ENCODE data around the gene FKBP5. TPM values are rescaled to one million over a fixed set of nuclear protein-coding genes. Genes with fewer than 3 reads are reported as not detected.

Gene FKBP5
- polyA plus RNA-seq, 3 donors from 2014 or later = 26.1 to 99.0 (median 29.3) TPM

DNA sequence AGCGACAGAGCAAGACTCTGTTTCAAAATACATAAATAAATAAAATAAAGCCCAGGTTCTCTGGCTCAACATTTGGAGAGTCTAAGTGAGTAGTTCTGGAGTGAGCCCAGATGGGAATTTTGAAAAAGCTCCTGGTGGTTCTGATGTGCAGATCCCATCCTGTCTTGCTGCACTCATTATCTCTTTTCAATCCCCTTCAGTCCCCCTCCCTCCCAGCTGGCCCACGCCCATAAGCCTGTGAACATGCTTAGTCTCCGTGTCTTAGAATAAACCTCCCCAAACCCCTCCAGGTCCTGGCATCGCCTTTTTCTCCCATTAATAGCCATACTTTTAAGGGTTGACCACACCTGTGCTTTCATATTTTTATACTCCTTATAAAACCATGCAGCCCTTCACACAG is 156.6 kb downstream of the FKBP5 start:
- Mint-ChIP-seq H3K9me3 (no peaks in the 10 kb centered on the region), H3K4me1 (peaks cover 7 to 9% of the 10 kb centered on the region in 2 donors)
- DNase-seq = no peak

DNA sequence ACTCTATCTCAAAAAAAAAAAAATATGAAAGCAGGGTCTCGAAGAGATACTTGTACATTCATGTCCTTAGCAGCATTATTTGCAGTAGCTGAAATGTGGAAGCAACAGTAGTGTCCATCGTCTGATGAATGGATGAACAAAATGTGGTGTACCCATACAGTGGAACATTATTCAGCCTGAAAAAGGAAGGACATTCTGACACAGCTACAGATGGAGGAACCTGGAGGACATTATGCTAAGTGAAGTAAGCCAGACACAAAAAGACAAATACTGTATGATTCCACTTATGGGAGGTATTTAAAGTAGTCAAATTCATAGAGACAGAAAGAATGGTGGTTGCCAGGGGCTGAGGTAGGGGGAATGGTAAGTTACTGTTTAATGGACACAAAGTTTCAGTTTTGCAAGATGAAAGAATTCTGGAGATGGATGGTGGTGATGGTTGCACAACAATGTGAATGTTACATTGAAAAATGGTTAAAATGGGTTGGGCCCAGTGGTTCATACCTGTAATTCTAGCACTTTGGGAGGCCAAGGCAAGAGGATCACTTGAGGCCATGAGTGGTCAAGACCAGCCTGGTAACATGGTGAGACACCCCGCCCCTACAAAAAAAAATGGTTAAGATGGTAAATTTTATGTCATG is 164.2 kb downstream of the FKBP5 start:
- Mint-ChIP-seq H3K9me3 (no peaks in the 10 kb centered on the region), H3K4me3 (peak overlapping the region in 3 of 5 donors; percentile 1 to 86 (median 79)), H3K4me1 (peaks cover 49 to 52% of the 10 kb centered on the region in 2 donors), H3K36me3 (no peaks in the 10 kb centered on the region), H3K27me3 (ENCODE audit: low read depth in 3 of 3) (peaks cover 7 to 16% (median 15%) of the 10 kb centered on the region in 3 donors), H3K27ac (peak overlapping the region in 5 of 6 donors; percentile 77 to 93 (median 90))
- peak in 1 of 3 donors; percentile 8 for DNase-seq

More for the DNA sequence above, 156.6 kb downstream of the FKBP5 start:
- no peak overlapping the region for H3K27ac Mint-ChIP-seq
- H3K36me3 Mint-ChIP-seq = no peaks in the 10 kb centered on the region
- peaks cover 0 to 11% (median 3%) of the 10 kb centered on the region in 3 donors for H3K27me3 Mint-ChIP-seq (ENCODE audit: low read depth in 3 of 3)
- H3K4me3 Mint-ChIP-seq = no peak overlapping the region

Other genes starting within 250 kb of the FKBP5 start
- gene FANCE, start 236.6 kb downstream of the FKBP5 start, polyA plus RNA-seq = 1 to 10 TPM; 2.2 to 5.4 (median 3.1) TPM
- 100 to 1,000 TPM; 419 to 805 (median 477) TPM for gene RPL10A, start 220.5 kb downstream of the FKBP5 start, polyA plus RNA-seq
- not detected for gene TEAD3, start 191.8 kb downstream of the FKBP5 start, polyA plus RNA-seq
- not detected for gene TULP1, start 176.0 kb downstream of the FKBP5 start, polyA plus RNA-seq
- gene ARMC12, start 48.1 kb upstream of the FKBP5 start, polyA plus RNA-seq = under 1 TPM in 1 of 3 donors, not detected in 2; 0.16 TPM
- not detected for gene CLPSL2, start 87.7 kb upstream of the FKBP5 start, polyA plus RNA-seq
- not detected for gene CLPSL1, start 92.1 kb upstream of the FKBP5 start, polyA plus RNA-seq
- gene CLPS, start 108.4 kb upstream of the FKBP5 start, polyA plus RNA-seq = not detected
- gene LHFPL5, start 116.4 kb upstream of the FKBP5 start, polyA plus RNA-seq = not detected
- gene SRPK1, start 232.2 kb upstream of the FKBP5 start, polyA plus RNA-seq = 10 to 100 TPM; 34.4 to 44.7 (median 34.7) TPM

Data from immature natural killer cell (primary cell).